NCI-H2196 (cell line): ENCODE data around the gene TESK2.
"Not testable (repeated sequence)": the region's sequence is repeated elsewhere in the genome, so short reads cannot be mapped to it uniquely, and the experiment has no call there.

Source experiments
- DNase-seq: peaks from one replicate; lab custom pipeline; 2025; ENCODE audit not compliant: unreplicated experiment; lab: John Stamatoyannopoulos, UW

TESK2 gene

GRCh38 chr1:45477646-45478045 lies 13.3 kb downstream of the TESK2 start:
- no peak for DNase-seq

- DNase-seq: not testable (repeated sequence)
Observed at GRCh38 chr1:45474194-45474593, 16.8 kb downstream of the TESK2 start.

- no peak for DNase-seq
Observed at GRCh38 chr1:45473302-45473701, 17.7 kb downstream of the TESK2 start.

- no peak for DNase-seq
Observed at GRCh38 chr1:45470306-45470798, 20.6 kb downstream of the TESK2 start.

GRCh38 chr1:45467353-45467752 lies 23.6 kb downstream of the TESK2 start:
- DNase-seq: not testable (repeated sequence)

GRCh38 chr1:45465277-45465676 lies 25.7 kb downstream of the TESK2 start:
- DNase-seq: no peak

- DNase-seq: no peak
Observed at GRCh38 chr1:45458894-45459293, 32.1 kb downstream of the TESK2 start.

GRCh38 chr1:45456531-45456930 lies 34.4 kb downstream of the TESK2 start:
- DNase-seq: no peak

- no peak for DNase-seq
Observed at GRCh38 chr1:45455162-45455561, 35.8 kb downstream of the TESK2 start.

GRCh38 chr1:45454464-45454863 lies 36.5 kb downstream of the TESK2 start:
- DNase-seq: no peak

GRCh38 chr1:45452503-45452902 lies 38.5 kb downstream of the TESK2 start:
- DNase-seq: no peak

- no peak for DNase-seq
Observed at GRCh38 chr1:45448357-45448756, 42.6 kb downstream of the TESK2 start.

GRCh38 chr1:45446950-45447672 lies 43.9 kb downstream of the TESK2 start:
- DNase-seq: no peak

GRCh38 chr1:45446530-45446929 lies 44.4 kb downstream of the TESK2 start:
- no peak for DNase-seq

- DNase-seq: no peak
Observed at GRCh38 chr1:45444609-45445131, 46.3 kb downstream of the TESK2 start.

GRCh38 chr1:45443580-45444446 lies 47.1 kb downstream of the TESK2 start:
- no peak for DNase-seq

- DNase-seq: no peak
Observed at GRCh38 chr1:45442272-45442671, 48.7 kb downstream of the TESK2 start.

GRCh38 chr1:45437323-45437722 lies 53.6 kb downstream of the TESK2 start:
- DNase-seq: no peak

GRCh38 chr1:45430490-45430889 lies 60.5 kb downstream of the TESK2 start:
- DNase-seq: no peak

- no peak for DNase-seq
Observed at GRCh38 chr1:45429561-45430159, 61.3 kb downstream of the TESK2 start.

- DNase-seq: no peak
Observed at GRCh38 chr1:45423906-45424678, 66.9 kb downstream of the TESK2 start.
